Neural cell (in vitro differentiated cells): ENCODE data around the gene HNRNPK.

Experiments
- EP300 ChIP-seq: fragments of 450-650 bp; conservative IDR thresholded peaks from 2 replicates; pipeline ENCODE4 v1.6.1; 2014; ENCODE audit warnings: antibody characterized with exemption, mild to moderate bottlenecking, moderate library complexity; ENCODE audit not compliant: poor library complexity, severe bottlenecking
- EZH2 ChIP-seq: fragments of 200-600, 300-800 bp; shearing (Covaris generic), sonication (generic); IDR thresholded peaks from 2 replicates; pipeline ENCODE4 v1.6.1; 2014; ENCODE audit warnings: antibody characterized with exemption, low read length, borderline replicate concordance, mild to moderate bottlenecking; ENCODE audit not compliant: insufficient read depth, poor library complexity, severe bottlenecking
- MXI1 ChIP-seq: fragments of 450-650 bp; conservative IDR thresholded peaks from 2 replicates; pipeline ENCODE4 v1.6.1; 2014; ENCODE audit warnings: antibody characterized with exemption, mild to moderate bottlenecking; ENCODE audit not compliant: poor library complexity, severe bottlenecking
- POLR2AphosphoS5 ChIP-seq: IDR thresholded peaks from 2 replicates; pipeline ENCODE4 v1.6.1; 2012
- RAD21 ChIP-seq: fragments of 450-650 bp; conservative IDR thresholded peaks from 2 replicates; pipeline ENCODE4 v1.6.1; 2014; ENCODE audit warnings: antibody characterized with exemption, mild to moderate bottlenecking, moderate library complexity
- SMC3 ChIP-seq: fragments of 450-650 bp; conservative IDR thresholded peaks from 2 replicates; pipeline ENCODE4 v1.6.1; 2014; ENCODE audit warnings: antibody characterized with exemption, mild to moderate bottlenecking, moderate library complexity; ENCODE audit not compliant: poor library complexity
- TF ChIP-seq, protein P1 (sequence below): fragments of 450-650 bp; IDR thresholded peaks from 2 replicates; pipeline ENCODE4 v1.5.1; 2014; ENCODE audit warnings: antibody characterized with exemption, mild to moderate bottlenecking, moderate library complexity; ENCODE audit not compliant: poor library complexity, severe bottlenecking
- TF ChIP-seq, protein P2 (sequence below): IDR thresholded peaks from 2 replicates; pipeline ENCODE4 v1.6.1; 2012; ENCODE audit warnings: borderline replicate concordance

DNA sequence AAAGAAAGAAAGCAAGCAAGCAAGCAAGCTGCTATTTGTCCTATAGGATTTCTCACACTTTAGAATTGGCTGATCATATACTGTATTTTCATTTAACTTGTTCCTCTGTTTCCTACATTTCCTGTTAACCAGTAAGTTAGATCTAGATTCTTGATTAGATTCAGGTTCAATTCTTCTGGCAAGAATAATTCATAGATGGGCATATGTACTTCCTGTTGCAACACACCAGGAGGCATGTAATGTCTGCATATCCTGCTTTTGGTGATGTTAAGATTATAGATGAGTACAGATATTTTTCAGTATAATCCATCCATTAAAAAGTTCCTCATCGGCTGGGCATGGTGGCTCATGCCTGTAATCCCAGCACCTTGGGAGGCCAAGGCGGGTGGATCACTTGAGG, 48.0 kb downstream of the HNRNPK start:
- no peak for TF ChIP-seq EP300
- TF ChIP-seq, protein P1, sequence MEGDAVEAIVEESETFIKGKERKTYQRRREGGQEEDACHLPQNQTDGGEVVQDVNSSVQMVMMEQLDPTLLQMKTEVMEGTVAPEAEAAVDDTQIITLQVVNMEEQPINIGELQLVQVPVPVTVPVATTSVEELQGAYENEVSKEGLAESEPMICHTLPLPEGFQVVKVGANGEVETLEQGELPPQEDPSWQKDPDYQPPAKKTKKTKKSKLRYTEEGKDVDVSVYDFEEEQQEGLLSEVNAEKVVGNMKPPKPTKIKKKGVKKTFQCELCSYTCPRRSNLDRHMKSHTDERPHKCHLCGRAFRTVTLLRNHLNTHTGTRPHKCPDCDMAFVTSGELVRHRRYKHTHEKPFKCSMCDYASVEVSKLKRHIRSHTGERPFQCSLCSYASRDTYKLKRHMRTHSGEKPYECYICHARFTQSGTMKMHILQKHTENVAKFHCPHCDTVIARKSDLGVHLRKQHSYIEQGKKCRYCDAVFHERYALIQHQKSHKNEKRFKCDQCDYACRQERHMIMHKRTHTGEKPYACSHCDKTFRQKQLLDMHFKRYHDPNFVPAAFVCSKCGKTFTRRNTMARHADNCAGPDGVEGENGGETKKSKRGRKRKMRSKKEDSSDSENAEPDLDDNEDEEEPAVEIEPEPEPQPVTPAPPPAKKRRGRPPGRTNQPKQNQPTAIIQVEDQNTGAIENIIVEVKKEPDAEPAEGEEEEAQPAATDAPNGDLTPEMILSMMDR, result no peak
- TF ChIP-seq, protein P2, sequence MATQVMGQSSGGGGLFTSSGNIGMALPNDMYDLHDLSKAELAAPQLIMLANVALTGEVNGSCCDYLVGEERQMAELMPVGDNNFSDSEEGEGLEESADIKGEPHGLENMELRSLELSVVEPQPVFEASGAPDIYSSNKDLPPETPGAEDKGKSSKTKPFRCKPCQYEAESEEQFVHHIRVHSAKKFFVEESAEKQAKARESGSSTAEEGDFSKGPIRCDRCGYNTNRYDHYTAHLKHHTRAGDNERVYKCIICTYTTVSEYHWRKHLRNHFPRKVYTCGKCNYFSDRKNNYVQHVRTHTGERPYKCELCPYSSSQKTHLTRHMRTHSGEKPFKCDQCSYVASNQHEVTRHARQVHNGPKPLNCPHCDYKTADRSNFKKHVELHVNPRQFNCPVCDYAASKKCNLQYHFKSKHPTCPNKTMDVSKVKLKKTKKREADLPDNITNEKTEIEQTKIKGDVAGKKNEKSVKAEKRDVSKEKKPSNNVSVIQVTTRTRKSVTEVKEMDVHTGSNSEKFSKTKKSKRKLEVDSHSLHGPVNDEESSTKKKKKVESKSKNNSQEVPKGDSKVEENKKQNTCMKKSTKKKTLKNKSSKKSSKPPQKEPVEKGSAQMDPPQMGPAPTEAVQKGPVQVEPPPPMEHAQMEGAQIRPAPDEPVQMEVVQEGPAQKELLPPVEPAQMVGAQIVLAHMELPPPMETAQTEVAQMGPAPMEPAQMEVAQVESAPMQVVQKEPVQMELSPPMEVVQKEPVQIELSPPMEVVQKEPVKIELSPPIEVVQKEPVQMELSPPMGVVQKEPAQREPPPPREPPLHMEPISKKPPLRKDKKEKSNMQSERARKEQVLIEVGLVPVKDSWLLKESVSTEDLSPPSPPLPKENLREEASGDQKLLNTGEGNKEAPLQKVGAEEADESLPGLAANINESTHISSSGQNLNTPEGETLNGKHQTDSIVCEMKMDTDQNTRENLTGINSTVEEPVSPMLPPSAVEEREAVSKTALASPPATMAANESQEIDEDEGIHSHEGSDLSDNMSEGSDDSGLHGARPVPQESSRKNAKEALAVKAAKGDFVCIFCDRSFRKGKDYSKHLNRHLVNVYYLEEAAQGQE, result no peak
- TF ChIP-seq EZH2, result no peak
- no peak for TF ChIP-seq POLR2AphosphoS5
- no peak for TF ChIP-seq RAD21
- TF ChIP-seq SMC3, result no peak
- no peak for TF ChIP-seq MXI1
